NCI-H345 treated with DMSO at 0.1 percent for 48 hours (cell line): ENCODE results near the gene DCAF8L2.
"Not testable (repeated sequence)": the region's sequence is repeated elsewhere in the genome, so short reads cannot be mapped to it uniquely, and the experiment has no call there.

Source experiments
- DNase-seq: peaks from one replicate; lab custom pipeline; 2025; ENCODE audit not compliant: unreplicated experiment; lab: John Stamatoyannopoulos, UW

Gene DCAF8L2

DNA sequence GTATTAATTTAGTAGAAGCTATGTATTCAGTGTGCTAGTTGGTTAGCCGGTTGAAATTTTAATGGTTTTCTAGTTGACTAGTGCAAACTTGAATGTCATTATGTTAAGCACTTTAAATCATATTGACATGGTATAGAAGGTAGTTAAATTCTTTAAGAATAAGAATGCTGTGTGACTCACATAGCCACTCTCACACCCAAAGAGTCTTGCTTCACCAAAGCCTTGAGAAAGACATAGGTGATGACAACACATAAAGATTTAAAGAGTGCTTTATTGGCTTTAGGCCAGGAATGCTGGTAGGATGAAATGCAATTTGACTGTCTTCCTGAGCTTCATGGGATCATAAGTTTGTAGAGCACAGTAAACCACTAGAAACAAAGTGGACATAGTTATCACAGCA is 85.3 kb downstream of the DCAF8L2 start:
- DNase-seq: no peak

DNA sequence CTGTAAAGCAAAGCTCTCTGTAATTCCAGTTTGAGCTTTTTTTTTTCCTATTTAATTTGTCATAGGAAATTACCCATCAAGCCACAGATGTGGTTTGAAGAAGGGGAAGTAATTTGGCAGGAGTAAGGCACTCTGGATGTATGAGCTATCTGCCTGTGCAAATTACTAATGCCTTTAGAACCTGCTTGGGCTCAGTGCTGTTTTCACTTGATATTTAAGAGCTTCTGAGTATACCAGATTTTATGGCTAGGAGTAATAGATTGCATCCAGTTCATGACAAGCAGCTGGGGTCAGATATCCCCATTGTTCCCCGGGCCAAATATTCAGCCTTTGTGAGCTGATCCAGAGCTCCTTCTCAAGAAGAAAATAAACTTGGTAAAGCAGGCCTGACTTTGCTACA is 89.1 kb downstream of the DCAF8L2 start:
- DNase-seq: no peak

GRCh38 chrX:27680726-27681125 is 90.6 kb downstream of the DCAF8L2 start:
- no peak for DNase-seq

DNA sequence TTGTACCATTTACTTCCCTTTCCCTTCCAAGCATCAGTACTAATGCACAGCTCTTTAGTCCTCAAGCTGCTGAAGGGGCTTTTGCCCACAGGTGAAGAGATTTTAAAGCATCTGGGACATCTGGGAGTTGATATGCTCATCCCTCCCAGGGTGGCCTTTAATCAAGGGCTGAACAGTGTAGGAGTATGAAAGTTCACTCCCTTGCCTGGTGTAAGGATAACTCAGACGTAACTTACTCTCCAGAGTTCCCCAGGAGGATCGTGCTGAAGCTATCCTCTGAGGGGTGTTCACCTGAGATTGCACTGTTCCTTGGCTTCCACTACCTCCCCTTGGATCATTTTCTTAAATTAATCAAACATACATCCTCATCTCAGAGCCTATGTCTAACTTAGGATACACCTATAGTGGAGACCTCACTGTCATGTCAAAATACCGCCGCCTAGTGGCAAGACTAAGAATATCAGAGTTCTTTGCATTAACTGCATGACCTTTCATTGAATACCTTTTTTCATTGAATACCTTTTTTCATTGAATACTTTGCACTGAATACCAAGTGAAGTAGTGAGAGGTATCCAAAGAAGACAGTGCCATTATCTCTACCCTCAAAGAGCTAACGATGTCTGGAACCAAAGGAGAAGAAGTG is 93.5 kb downstream of the DCAF8L2 start:
- DNase-seq: not testable (repeated sequence)

GRCh38 chrX:27694667-27695066 is 104.5 kb downstream of the DCAF8L2 start:
- DNase-seq: peak; percentile 57

GRCh38 chrX:27706526-27706925 is 116.4 kb downstream of the DCAF8L2 start:
- no peak for DNase-seq

- DNase-seq: no peak
Measured at GRCh38 chrX:27715610-27716009, 125.5 kb downstream of the DCAF8L2 start.

- DNase-seq: no peak
Measured at GRCh38 chrX:27728291-27728690, 138.1 kb downstream of the DCAF8L2 start.

DNA sequence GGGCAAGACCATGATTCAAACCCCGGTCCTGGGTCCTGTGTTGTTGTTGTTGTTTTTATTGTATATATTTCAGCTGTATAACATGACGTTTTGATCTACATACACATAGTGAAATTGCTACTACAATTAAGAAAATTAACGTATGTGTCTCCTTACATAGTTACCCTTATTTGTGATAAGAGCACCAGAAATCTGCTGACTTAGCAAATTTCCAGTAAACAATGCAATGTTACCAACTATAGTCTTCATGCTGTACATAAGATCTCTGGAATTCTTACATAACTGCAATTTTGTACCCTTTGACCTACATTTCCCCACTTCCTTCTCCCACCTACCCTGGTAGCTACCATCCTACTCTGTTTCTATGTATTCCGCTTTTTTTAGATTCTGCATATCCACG is 141.8 kb downstream of the DCAF8L2 start:
- no peak for DNase-seq

DNA sequence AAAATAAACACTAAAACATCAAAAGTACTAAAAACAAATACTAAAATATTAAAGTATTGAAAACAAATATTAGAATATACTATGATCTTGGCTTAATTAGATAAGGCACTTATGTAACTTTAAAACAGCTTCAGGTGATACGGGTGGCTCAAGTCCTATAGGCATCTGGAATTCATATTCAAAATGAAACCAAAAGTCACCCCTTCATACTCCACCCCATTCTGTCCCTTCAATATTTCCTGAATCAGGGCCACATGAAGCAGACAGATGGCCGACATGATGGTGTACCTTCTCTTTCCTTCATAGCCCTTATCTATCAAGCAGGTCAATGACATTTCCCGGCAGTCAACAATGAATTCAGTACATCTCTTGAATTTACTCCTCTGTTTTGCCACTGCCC is 145.8 kb downstream of the DCAF8L2 start:
- no peak for DNase-seq

DNA sequence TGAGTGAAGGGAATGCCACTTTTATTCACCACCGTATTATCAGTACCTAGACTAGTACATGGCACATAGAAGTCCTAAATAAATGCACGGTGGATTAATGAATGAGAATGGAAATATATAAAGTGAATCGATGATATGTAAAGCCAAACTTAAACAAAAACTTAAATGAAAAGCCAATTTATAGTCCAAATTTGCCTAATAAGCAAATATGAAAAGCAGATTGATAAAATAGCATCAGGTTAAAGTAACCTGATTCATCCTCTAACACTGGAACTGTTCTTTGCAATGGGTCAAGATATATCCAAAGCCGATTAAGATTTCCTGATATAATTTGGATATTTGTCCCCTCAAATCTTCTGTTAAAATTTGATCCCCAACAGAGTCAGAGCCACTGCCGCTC is 150.8 kb downstream of the DCAF8L2 start:
- no peak for DNase-seq

GRCh38 chrX:27743521-27743920 is 153.4 kb downstream of the DCAF8L2 start:
- not testable (repeated sequence) for DNase-seq

DNA sequence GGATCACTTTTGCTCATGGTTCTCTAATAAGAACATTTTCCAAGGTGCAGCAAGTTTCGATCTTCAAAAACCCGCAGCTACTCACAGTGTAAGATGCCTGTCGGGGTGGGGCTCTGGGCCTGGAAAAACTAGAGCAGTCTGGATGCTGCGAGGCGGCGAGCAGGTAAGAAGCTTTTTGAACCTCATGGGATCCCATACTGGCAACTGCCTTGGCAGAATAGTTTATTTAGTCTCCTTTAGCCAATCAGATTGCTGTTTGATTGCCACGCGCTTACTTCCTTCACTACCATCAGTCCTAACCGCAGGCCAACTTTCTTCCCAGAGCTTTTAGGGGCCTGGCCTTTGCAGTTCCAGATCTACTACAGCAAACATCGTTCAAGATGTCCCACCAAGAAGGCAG is 156.4 kb downstream of the DCAF8L2 start:
- no peak for DNase-seq

DNA sequence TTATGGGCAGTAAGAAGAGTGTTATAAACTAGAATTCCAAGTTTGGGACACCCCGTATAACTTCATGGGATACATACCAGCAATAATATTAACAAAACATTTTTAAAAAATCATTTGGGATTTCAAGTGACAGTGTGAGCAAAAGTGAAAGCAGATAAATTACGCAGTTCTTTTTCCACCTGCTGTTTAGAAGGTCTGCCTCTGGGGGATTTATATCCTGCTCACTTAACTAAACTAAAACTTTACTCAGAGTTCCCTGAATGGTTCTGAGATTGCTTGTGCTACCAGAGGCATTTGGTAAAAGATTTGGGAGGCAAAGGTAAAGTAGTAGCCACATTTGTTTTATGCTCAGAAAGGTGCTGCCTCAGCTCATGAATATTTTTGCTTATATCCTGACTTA is 160.2 kb downstream of the DCAF8L2 start:
- DNase-seq: not testable (repeated sequence)

DNA sequence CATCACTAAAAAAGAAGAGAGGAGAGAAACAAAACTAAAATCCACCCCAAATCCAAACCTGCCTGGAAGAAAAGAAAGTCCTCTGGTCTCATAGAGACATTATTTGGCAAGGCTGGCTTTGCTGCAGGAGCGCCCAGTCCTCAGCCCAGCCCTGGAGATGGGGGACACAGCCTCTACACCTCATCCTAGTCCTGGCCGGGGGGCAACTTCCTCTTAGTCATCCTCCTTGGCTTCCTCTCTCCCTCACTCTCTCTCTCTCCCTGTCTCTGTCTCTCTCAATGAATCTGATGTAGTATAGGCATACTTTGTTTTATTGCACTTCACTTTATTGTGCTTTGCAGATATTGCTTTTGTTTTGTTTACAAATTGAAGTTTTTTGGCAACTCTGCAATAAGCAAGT is 161.8 kb downstream of the DCAF8L2 start:
- no peak for DNase-seq

GRCh38 chrX:27765718-27766117 is 175.6 kb downstream of the DCAF8L2 start:
- DNase-seq: no peak

- DNase-seq: no peak
Measured at GRCh38 chrX:27767387-27767786, 177.2 kb downstream of the DCAF8L2 start.

DNA sequence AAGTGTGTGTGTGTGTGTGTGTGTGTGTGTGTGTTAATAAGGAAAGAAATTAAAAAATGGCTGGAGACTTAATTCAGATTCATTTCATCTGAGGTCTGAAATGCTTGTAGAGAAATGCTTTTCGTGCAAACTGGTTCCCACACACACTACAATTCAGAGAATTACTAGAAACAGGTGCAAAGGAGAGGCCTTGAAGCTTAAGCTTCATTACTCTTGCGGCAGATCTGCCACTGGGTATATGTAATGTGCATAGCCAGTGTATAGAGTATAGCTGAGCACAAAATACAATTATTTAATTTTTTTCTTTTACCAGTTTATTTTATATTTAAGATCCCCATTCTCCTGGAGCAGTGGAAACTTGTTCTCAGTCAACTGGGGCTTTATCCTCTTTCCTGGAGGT is 185.8 kb downstream of the DCAF8L2 start:
- DNase-seq: no peak

DNA sequence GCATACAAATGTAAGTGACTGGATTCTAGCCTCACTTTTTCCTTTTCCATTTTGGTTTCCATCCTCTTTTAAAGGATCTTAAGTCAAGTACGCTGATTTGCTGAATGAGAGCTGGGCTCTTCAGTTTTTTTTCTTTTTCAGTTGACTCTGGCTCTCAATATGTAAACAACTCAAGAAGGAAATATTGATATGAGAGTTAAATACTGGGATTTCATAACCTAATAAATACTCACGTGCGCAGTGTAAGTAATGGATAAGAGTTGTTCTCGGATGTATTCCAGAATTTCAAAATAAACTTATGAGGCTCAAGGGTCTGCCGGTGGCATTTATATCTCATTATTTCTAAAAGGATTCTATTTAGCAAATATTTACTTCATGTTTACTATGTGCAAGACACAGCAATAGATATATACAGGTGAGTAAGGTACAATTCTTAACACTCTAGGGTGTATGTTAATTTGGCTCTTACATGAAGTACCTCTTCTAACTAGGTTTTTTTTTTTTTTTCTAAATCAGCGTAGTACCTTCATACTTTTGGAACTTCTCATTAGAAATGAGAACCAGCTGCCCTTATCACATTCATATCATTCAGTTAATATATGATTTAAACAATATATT is 206.6 kb downstream of the DCAF8L2 start:
- DNase-seq: no peak

DNA sequence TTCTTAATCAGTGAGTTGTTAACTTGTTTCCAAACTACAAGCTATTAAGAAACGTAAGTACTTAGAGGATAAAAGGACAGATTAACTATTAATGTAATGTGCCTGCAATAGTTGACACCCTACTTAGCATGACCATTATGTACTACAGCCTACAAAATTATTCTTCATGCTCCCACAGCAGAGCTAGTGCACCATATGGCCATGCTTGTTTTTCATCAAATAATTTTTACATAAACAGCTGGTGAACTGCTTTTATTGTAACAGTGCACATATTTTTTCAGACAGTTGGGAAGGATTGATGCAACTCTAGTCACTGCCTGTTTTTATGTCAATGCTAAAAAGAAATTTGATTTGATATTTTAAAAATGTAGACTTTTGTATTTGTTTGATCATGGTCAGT is 207.4 kb downstream of the DCAF8L2 start:
- DNase-seq: no peak
